Ovary (tissue), 9 donors: ENCODE measurements around the gene BRSK2. TPM values are rescaled to one million over a fixed set of nuclear protein-coding genes. Genes with fewer than 3 reads are reported as not detected.

ENCODE experiments used
- DNase-seq, 5 donors: peaks; one replicate each; pipeline ENCODE4 v3.0.0-alpha.2; 2019 to 2020
- H3K27ac ChIP-seq, 2 donors: fragments of 200-600 bp; one replicate each; pipeline versions ENCODE4 v1.5.1 to v1.8.0; 2019 to 2022
- H3K27me3 ChIP-seq: fragments of 200-600 bp; one replicate; pipeline ENCODE4 v1.8.0; 2022
- H3K36me3 ChIP-seq: fragments of 200-600 bp; sonication (generic); one replicate; pipeline ENCODE4 v1.5.1; 2019
- H3K4me1 ChIP-seq: one replicate; pipeline ENCODE4 v1.8.1; 2013; ENCODE audit warnings: mild to moderate bottlenecking, moderate library complexity; ENCODE audit not compliant: insufficient read depth
- H3K4me3 ChIP-seq: fragments of 200-600 bp; sonication (generic); one replicate; pipeline ENCODE4 v1.5.1; 2017
- H3K9me3 ChIP-seq, 2 donors: fragments of 200-600 bp in 1 of 2; sonication (generic) in 1 of 2; one replicate each; pipeline versions ENCODE4 v1.5.1 to v1.8.1; 2013 to 2019; ENCODE audit warnings: mild to moderate bottlenecking in 1 of 2, moderate library complexity in 1 of 2
- EP300 ChIP-seq: sonication (generic); formaldehyde crosslinking; IDR thresholded peaks from one replicate; pipeline ENCODE4 v1.6.1; 2017; ENCODE audit warnings: antibody characterized with exemption
- POLR2A ChIP-seq: fragments of 450-650 bp; IDR thresholded peaks from one replicate; pipeline ENCODE4 v1.6.1; 2017; ENCODE audit warnings: antibody characterized with exemption, mild to moderate bottlenecking, moderate library complexity
- WGBS, 3 donors: extraction: QIAGEN DNeasy Blood & Tissue Kit in 1 of 3; methylation state at CpG; one replicate each; pipeline versions ENCODE4 v1.1.5 to v1.1.7; 2013 to 2017; 5-methylcytosine and 5-hydroxymethylcytosine counted together
- intact Hi-C, 4 donors: fragments of 100-400 bp; cut with DNase I; formaldehyde crosslinking; loops; one replicate each; pipeline versions ENCODE4 v1.11.0 to v1.15.1; 2022 to 2023
- polyA plus RNA-seq, 2 donors: library from polyadenylated mRNA; stranded (reverse); fragments of 200-250 nt in 1 of 2; fragments of 350-450 nt in 1 of 2; fragmentation: Illumina TruSeq in 1 of 2; extraction: RNeasy Lipid Tissue Mini Kit (QIAGEN cat#74804) in 1 of 2; gene quantifications; one replicate each; pipeline ENCODE4 v1.2.3, GENCODE V29; 2013 to 2014
- total RNA-seq, 7 donors: library from RNA; depleted of rRNA in 2 of 7; stranded (reverse); fragments of >200 nt in 2 of 7; fragmentation: NEBNext Ultra II Directional in 3 of 7; extraction: Animal tissue kit (Norgen Biotek cat#: 25700) in 3 of 7; gene quantifications; one replicate each; pipeline versions ENCODE4 v1.1.0 to v1.2.4, GENCODE V29; 2016 to 2023
- TF ChIP-seq, protein P1 (sequence below), 3 donors: fragments of 450-650 bp in 2 of 3; fragments of 200-600 bp in 1 of 3; IDR thresholded peaks; one replicate each; pipeline versions ENCODE4 v1.5.1 to v1.8.0; 2016 to 2022; ENCODE audit warnings: antibody characterized with exemption in 3 of 3, mild to moderate bottlenecking in 1 of 3
- donor health status: DM: no; HTN: no; CAD: no; lungs with moderate emphysema.
- donor health status: DM: no; HTN: no; CAD: no.
- donor health status: Bipolar disorder and iron deficiency.
- donor health status: DM: yes; HTN: yes; CAD: no.
- donor health status: DM: no; HTN: no; CAD: no.
- donor health status: DM: yes; HTN: yes; CAD: no.

The BRSK2 gene
- total and polyA plus RNA-seq, 9 donors, result 0.22 to 1.5 (median 0.52) TPM

DNA sequence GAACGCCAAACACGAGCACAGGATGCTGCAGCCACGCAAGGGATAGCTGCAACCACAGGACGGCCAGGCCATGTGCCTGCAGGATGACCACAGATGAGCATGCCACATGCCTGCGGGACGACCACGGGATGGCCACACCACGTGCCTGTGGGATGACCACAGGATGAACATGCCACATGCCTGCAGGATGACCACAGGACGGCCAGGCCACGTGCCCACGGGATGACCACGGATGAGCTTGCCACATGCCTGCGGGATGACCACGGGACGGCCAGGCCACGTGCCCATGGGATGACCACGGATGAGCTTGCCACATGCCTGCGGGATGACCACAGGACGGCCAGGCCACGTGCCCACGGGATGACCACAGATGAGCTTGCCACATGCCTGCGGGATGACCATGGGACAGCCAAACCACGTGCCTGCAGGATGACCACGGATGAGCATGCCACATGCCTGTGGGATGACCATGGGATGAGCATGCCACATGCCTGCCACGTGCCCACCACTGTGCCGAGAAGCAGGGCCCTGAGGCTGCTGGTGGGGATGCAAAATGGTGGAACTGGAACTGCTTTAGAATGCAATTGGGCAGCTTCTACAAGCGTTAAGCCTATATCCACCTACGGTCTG is 109.6 kb downstream of the BRSK2 start:
- WGBS, 3 donors, result 88 to 92% (median 92%) methylated on average over 26 to 28 of the region's 28 CpGs
- H3K27ac ChIP-seq, result no peak overlapping the region
- no peak overlapping the region for H3K4me3 ChIP-seq
- intact Hi-C loops, result no loop called here
- DNase-seq, result peak in 3 of 5 donors; percentile 11 to 26 (median 12)
- H3K36me3 ChIP-seq, result no peaks in the 10 kb centered on the region
- H3K27me3 ChIP-seq, result no peaks in the 10 kb centered on the region
- peaks cover 20% of the 10 kb centered on the region for H3K4me1 ChIP-seq
- H3K9me3 ChIP-seq, result no peaks in the 10 kb centered on the region
- TF ChIP-seq, protein P1, sequence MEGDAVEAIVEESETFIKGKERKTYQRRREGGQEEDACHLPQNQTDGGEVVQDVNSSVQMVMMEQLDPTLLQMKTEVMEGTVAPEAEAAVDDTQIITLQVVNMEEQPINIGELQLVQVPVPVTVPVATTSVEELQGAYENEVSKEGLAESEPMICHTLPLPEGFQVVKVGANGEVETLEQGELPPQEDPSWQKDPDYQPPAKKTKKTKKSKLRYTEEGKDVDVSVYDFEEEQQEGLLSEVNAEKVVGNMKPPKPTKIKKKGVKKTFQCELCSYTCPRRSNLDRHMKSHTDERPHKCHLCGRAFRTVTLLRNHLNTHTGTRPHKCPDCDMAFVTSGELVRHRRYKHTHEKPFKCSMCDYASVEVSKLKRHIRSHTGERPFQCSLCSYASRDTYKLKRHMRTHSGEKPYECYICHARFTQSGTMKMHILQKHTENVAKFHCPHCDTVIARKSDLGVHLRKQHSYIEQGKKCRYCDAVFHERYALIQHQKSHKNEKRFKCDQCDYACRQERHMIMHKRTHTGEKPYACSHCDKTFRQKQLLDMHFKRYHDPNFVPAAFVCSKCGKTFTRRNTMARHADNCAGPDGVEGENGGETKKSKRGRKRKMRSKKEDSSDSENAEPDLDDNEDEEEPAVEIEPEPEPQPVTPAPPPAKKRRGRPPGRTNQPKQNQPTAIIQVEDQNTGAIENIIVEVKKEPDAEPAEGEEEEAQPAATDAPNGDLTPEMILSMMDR (IDR thresholded peaks at IDR 0.05), result no peak
- no peak for TF ChIP-seq EP300
- TF ChIP-seq POLR2A, result no peak

DNA sequence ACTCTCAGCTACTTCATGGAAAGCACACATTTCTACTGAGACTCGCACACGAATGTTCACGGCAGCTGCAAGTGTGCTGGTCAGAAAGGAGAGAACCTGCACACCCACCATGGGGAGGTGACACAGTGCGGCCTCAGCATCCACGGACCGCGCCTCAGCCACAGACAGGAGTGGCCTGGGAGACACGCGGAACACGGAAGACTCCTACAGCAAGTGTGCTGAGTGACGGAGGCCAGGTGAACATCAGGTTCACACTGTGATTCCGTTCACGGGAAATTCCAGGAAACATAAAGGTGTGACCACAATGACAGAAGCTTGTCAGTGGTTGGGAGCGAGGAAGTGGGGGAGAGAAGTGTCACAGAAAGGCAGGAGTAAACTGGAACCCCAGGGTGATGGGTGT is 110.2 kb downstream of the BRSK2 start:
- intact Hi-C loops, result no loop called here
- no peaks in the 10 kb centered on the region for H3K27me3 ChIP-seq
- peaks cover 20% of the 10 kb centered on the region for H3K4me1 ChIP-seq
- no peaks in the 10 kb centered on the region for H3K36me3 ChIP-seq
- no peak overlapping the region for H3K4me3 ChIP-seq
- TF ChIP-seq, protein P1 (IDR thresholded peaks at IDR 0.05), result no peak
- TF ChIP-seq POLR2A (no peak), EP300 (no peak)
- H3K9me3 ChIP-seq, result no peaks in the 10 kb centered on the region
- 93 to 98% (median 96%) methylated on average over 14 of the region's 14 CpGs for WGBS, 3 donors
- peak in 1 of 5 donors; percentile 13 for DNase-seq
- no peak overlapping the region for H3K27ac ChIP-seq

DNA sequence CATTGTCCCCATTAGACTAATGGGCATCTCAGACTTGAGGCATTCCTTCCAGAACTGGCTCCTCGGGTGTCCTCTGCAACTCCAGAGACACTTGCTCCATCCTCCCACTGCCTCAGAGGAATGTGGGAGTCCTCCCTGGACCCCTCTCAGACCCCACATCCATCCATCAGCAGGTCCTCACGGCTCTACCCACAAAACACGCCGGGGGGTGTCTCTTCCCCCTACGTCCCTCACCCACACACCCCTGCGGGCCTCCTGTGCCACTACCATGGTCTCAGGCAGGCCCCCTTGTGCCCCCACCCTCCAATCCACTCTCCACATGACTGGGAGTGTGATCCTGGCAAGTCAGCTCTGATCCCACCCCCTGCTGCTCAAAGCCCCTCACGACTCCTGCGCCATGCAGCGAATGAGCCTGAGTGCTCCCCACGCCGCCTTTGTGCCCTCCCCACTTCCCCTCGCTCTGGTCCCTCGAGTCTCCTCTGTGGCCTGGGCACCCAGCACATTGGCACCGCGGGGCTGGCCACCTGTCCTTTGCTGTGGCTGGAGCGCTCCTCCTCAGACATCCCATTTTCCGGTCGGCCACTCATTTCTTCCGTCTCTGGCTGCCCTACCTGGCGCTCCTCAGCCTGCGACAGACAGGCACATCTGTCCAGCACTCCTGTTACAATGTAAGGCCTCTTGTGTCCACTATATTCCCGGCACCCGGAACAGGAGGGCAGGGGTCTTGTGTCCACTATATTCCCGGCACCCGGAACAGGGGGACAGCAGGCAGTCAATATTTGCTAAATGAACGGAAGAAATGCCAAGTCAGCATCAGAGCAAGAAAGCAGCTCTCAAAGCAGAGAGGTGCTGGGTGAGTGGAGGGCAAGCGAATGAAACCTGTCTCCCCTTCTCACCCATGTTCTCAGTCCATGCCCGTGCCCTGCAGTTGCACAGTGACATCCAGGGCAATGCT is 111.0 kb downstream of the BRSK2 start:
- Histone ChIP-seq H3K4me1 (peaks cover 20% of the 10 kb centered on the region), H3K9me3 (no peaks in the 10 kb centered on the region), H3K4me3 (no peak overlapping the region), H3K27me3 (no peaks in the 10 kb centered on the region), H3K27ac (no peak overlapping the region), H3K36me3 (no peaks in the 10 kb centered on the region)
- no peak for TF ChIP-seq EP300
- TF ChIP-seq, protein P1 (IDR thresholded peaks at IDR 0.05), result no peak
- TF ChIP-seq POLR2A, result no peak
- 89 to 93% (median 90%) methylated on average over 28 of the region's 28 CpGs for WGBS, 3 donors
- DNase-seq, result peak in 2 of 5 donors; percentile 13 to 19
- intact Hi-C loops, result no loop called here

DNA sequence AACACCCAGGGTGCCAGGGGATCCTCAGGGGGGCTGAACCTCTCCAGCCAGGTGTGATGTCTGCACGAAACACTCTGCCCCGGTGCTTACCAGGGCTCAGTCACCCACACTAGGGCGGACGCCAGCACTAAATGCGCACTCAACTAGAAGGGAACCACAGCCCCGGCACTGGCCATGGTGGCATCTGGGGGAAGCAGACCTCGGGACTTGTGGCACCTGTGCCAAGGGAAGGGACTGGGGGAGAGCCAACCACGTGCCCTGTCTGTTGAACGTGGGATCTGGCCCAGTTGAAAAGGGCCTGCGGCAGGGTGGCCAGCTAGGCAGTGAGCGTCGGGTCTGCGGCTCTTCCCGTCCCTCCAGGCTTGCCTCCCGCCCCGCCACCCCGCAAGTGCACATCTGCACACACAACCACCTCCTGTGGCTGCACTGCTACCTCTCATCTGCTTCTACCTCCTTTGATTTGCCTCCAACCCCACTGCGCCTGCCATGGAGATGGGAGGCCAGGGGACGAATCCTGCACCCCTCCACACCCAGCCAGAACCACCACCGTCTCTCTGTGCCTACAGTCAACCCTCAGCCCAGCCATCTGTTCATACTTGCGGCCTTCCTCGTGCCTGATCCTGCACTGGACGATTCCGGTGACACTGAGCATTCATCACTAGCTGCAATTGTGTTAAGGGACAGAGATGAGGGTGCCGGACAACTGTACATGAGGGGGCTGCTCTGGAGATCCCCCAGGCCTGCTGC is 111.9 kb downstream of the BRSK2 start:
- Histone ChIP-seq H3K9me3 (no peaks in the 10 kb centered on the region), H3K36me3 (no peaks in the 10 kb centered on the region), H3K4me3 (no peak overlapping the region), H3K27me3 (no peaks in the 10 kb centered on the region), H3K4me1 (peaks cover 23% of the 10 kb centered on the region), H3K27ac (no peak overlapping the region)
- 87 to 90% (median 90%) methylated on average over 25 of the region's 25 CpGs for WGBS, 3 donors
- intact Hi-C loops, result no loop called here
- DNase-seq, result peak in 1 of 5 donors; percentile 23
- TF ChIP-seq POLR2A, result no peak
- TF ChIP-seq EP300, result no peak
- TF ChIP-seq, protein P1 (IDR thresholded peaks at IDR 0.05), result no peak
